HG03575 (cell line): Measurements from ENCODE around the gene HLCS.

Source experiments
- ATAC-seq: cut with Tn5 transposase; IDR thresholded peaks from one replicate; pipeline ENCODE4 v1.9.1; 2021; ENCODE audit not compliant: unreplicated experiment, insufficient number of reproducible peaks, low FRiP score; ENCODE audit errors: extremely low read depth

HLCS gene

GRCh38 chr21:36922861-36923260, 43.6 kb downstream of the HLCS start:
- ATAC-seq = no peak

- ATAC-seq = no peak
These were observed 48.2 kb downstream of the HLCS start for GRCh38 chr21:36918291-36918690.

- ATAC-seq = no peak
These were observed 48.9 kb downstream of the HLCS start for GRCh38 chr21:36917471-36918158.

- no peak for ATAC-seq
These were observed 49.8 kb downstream of the HLCS start for GRCh38 chr21:36916718-36917117.

- ATAC-seq = no peak
These were observed 50.7 kb downstream of the HLCS start for GRCh38 chr21:36915696-36916245.

- no peak for ATAC-seq
These were observed 51.3 kb downstream of the HLCS start for GRCh38 chr21:36915014-36915695.

GRCh38 chr21:36914244-36915013, 52.0 kb downstream of the HLCS start:
- ATAC-seq = no peak

GRCh38 chr21:36913247-36914169, 53.0 kb downstream of the HLCS start:
- no peak for ATAC-seq

- ATAC-seq = no peak
These were observed 55.7 kb downstream of the HLCS start for GRCh38 chr21:36910581-36911307.

- ATAC-seq = no peak
These were observed 56.4 kb downstream of the HLCS start for GRCh38 chr21:36909901-36910561.

GRCh38 chr21:36909423-36909822, 57.0 kb downstream of the HLCS start:
- no peak for ATAC-seq

GRCh38 chr21:36908260-36908908, 58.1 kb downstream of the HLCS start:
- ATAC-seq = no peak

- ATAC-seq = no peak
These were observed 62.3 kb downstream of the HLCS start for GRCh38 chr21:36904093-36904666.

- no peak for ATAC-seq
These were observed 63.7 kb downstream of the HLCS start for GRCh38 chr21:36902793-36903192.

- no peak for ATAC-seq
These were observed 64.1 kb downstream of the HLCS start for GRCh38 chr21:36902331-36902730.

- ATAC-seq = no peak
These were observed 64.9 kb downstream of the HLCS start for GRCh38 chr21:36901575-36901974.

GRCh38 chr21:36893581-36893980, 72.9 kb downstream of the HLCS start:
- ATAC-seq = no peak
